ENCODE results near the gene COL4A1. TPM values are rescaled to one million over a fixed set of nuclear protein-coding genes. Genes with fewer than 3 reads are reported as not detected.

The COL4A1 gene
- total and polyA plus RNA-seq, 4 donors: 73.3 to 910 (median 472) TPM

Small RNA genes lying within 50 kb of the gene (microRNA-seq; reads per million reads assigned to microRNA genes)
- gene MIR8073: 0 reads per million in 2 donors

Other genes starting within 250 kb of the COL4A1 start
- gene COL4A2, start 127 bp upstream of the COL4A1 start, total RNA-seq: 1,000 to 10,000 TPM in 1 of 2 donors, 100 to 1,000 TPM in 1; 693 to 1,110 TPM
- 100 to 1,000 TPM; 117 to 670 TPM for gene COL4A2, start 127 bp upstream of the COL4A1 start, polyA plus RNA-seq

Measured in aorta (tissue), 4 donors.